ENCODE measurements around the gene NUDT4. TPM values are rescaled to one million over a fixed set of nuclear protein-coding genes. Genes with fewer than 3 reads are reported as not detected.

The NUDT4 gene
- total RNA-seq, 4 donors from 2014 or later, result 58.0 to 147 (median 90.9) TPM

DNA sequence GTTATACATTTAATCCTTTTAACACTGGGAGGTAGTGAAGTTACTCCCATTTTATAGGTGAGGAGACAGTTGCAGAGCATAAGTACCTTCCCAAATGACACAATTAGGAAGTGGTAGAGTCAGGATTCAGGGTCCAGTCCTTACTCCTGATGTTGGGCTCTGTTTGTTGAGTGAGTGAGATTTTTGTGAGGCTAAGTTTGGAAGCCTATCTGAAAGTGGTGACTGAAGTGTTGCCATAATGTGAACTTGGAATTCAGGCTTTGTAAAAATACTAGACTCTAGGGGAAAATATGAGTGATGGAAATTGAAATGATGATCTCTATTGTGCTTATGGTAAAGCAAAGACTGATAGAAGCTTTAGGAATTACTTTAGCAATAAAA lies 2.2 kb downstream of the NUDT4 start:
- TF ChIP-seq, protein P1, sequence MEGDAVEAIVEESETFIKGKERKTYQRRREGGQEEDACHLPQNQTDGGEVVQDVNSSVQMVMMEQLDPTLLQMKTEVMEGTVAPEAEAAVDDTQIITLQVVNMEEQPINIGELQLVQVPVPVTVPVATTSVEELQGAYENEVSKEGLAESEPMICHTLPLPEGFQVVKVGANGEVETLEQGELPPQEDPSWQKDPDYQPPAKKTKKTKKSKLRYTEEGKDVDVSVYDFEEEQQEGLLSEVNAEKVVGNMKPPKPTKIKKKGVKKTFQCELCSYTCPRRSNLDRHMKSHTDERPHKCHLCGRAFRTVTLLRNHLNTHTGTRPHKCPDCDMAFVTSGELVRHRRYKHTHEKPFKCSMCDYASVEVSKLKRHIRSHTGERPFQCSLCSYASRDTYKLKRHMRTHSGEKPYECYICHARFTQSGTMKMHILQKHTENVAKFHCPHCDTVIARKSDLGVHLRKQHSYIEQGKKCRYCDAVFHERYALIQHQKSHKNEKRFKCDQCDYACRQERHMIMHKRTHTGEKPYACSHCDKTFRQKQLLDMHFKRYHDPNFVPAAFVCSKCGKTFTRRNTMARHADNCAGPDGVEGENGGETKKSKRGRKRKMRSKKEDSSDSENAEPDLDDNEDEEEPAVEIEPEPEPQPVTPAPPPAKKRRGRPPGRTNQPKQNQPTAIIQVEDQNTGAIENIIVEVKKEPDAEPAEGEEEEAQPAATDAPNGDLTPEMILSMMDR (IDR thresholded peaks at IDR 0.05; ENCODE audit: low read depth), result no peak

DNA sequence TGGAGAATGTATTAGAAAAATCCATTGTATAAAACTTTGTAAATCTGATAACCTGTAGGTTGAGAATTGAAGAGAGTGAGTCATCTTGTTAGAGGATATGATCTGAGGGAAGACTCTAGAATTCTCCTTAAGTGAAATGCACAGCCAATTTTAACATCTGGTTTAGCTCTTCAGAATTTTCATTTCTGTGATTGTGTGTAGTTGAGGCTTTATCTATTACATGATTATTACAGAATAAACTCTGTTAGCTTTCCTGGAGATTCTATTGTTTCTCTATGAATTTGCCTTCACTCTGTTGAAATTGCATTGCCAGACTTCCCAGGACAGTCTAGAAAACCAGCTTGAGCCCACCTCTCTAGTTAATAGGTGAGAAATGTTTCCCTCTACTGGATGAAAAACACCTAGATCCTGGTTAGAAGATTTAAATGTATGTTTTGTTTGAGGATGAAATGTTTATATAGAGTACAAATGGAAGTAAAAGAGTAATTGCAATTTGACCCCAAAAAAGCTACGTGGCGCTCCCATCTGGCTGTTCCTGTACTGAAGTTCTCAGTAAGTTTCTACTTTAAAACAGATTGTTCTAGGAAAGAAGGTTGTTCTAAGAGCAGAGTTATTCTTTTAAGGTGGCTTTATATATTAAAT lies 2.9 kb downstream of the NUDT4 start:
- TF ChIP-seq, protein P1 (IDR thresholded peaks at IDR 0.05; ENCODE audit: low read depth), result no peak

DNA sequence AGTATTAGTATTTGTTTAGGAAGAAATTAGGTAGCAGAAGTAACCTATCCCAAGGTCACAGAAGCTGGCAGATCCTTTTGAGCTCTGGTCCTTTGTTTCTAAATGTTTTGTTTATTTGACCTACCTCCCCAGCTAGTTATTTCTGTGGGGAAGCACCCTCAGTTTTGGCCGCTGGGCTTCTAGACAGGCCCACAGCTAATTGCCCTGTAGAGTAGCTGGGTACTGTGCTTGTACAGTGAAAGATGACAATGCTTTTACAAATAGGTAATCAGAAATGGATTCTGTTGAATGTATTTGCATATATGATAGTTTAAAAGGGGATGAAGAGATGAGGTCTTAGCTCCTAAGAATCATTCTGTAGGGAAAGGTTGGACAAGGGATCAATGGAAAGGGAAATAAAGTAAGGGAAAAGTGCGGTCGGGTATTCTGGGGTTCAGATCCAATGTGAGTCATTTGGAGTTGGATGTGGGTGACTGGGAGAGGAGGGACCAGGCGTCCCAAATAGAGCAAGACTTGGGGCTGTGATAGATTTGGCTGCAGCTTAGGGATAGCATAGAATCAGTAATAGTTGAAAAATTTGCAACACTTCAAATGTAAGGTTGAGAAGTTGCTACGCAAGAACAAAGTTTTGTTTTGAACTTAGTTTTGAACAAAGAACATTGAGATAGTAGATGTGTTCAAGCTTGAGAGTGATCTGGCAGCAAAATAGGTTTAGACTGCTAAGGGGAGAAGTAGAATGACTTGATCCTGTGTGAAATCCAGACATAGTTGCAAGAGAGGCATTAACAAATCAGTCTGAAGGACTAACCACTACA lies 3.6 kb downstream of the NUDT4 start:
- TF ChIP-seq, protein P1 (IDR thresholded peaks at IDR 0.05; ENCODE audit: low read depth), result no peak

DNA sequence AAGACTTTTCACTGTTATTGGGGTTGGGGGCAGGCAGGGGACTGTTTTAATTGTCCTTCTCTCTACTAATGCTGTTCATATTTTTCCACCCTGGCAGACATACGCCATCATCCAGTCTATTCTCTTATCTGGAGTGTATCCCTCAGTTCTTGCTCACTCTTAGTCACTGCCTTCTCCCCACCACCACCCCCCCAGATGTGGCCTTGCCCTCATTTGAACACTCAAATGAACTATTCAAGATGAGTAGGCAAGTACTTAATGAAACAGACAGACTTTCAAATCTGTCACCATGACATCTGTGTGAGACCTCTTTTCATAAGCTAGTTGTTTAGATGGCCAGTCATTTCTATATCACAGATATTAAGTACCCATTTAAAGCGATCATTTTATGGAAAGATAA lies 10.1 kb downstream of the NUDT4 start:
- TF ChIP-seq, protein P1 (IDR thresholded peaks at IDR 0.05; ENCODE audit: low read depth), result no peak

DNA sequence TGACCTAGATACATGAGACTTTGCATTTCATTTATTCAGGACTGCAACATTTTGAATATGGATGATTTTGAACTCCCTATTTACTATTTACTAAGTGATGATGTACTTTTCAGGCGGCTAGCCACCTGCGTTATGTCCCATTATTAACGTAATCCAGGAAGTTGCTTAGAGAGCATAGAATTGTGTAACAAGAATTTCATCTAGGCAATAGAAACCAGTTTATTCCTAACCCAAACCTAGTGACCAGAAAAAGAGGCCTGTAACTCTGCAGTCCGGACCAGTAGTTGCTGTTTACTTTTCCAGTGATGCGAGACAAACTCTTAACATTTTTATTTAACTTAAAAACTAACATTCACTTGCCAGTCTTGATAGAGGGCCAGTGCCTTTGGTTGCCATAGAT lies 12.3 kb downstream of the NUDT4 start:
- TF ChIP-seq, protein P1 (IDR thresholded peaks at IDR 0.05; ENCODE audit: low read depth), result no peak

DNA sequence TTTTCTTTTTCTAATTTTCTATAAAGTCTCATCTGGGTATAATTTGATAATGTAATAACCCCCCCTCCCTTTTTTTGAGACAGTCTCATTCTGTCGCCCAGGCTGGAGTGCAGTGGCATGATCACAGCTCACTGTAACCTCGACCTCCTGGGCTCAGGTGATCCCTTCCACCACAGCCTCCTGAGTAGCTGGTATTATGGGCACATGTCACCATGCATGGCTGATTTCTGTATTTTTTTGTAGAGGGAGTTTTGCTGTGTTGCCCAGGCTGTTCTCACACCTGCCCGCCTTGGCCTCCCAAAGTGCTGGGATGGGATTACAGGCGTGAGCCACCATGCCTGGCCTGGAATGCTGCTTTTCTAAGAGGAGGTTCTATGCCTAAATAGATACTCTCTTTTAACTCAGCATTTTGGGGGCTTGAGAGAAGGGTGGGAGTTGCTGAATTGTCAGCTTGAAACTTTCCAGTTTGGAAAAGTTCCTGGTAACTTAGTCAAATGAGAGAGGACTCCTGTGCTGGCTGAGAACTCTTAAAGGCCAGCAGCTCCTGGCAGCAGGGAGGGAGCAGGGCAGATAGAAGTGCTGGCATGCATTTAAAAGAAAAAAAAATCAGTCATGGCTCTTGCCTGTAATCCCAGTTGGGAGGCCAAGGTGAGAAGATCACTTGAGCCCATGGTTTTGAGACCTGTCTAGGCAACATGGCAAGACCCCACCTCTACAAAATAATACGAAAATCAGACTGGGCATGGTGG lies 13.0 kb downstream of the NUDT4 start:
- TF ChIP-seq, protein P1 (IDR thresholded peaks at IDR 0.05; ENCODE audit: low read depth), result no peak

DNA sequence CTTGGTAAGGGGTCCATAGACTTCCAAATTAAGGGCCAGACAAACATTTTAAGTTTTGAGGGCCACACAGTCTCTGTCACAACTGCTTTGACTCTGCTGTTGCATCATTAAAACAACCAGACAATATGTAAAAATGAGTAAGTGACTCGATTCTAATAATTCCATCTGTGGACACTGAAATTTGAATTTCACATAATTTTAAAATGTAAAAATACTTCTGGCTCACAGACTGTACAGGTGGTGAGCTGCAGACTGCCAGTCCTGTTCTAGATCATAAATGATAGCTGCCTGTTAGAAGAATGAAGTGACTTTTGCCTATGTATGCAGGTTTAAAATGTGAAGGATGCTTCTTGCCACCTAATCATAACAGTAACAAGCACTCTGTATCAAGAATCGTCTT lies 15.7 kb downstream of the NUDT4 start:
- TF ChIP-seq, protein P1 (IDR thresholded peaks at IDR 0.05; ENCODE audit: low read depth), result no peak
